Stimulated activated naive CD8-positive, alpha-beta T cell treated with anti-CD3 and anti-CD28 coated beads, Interleukin-15, amount 100 ng/mL, for 72 hours (primary cell): ENCODE measurements around the gene STOML1.
"Not testable (repeated sequence)": the region's sequence is repeated elsewhere in the genome, so short reads cannot be mapped to it uniquely, and the experiment has no call there.

Experiments used
- ATAC-seq: fragments of 150-1000 bp; cut with Tn5 transposase; 2 replicates; pipeline ENCODE4 v1.10.0; 2021; ENCODE audit warnings: mild to moderate bottlenecking, moderate library complexity
- DNase-seq, 2 donors: peaks; one replicate each; pipeline ENCODE4 v3.0.0; 2021 to 2022
- H3K27ac Mint-ChIP-seq, 2 donors: one replicate each; pipeline ENCODE4 v1.8.0; 2022; ENCODE audit warnings: mild to moderate bottlenecking in 2 of 2, mixed read lengths in 2 of 2, moderate library complexity in 2 of 2
- H3K27me3 Mint-ChIP-seq: one replicate; pipeline ENCODE4 v1.8.0; 2022; ENCODE audit warnings: mixed read lengths
- H3K4me1 Mint-ChIP-seq: one replicate; pipeline ENCODE4 v1.8.0; 2022; ENCODE audit warnings: mild to moderate bottlenecking, mixed read lengths
- H3K4me3 Mint-ChIP-seq, 2 donors: one replicate each; pipeline ENCODE4 v1.8.0; 2022; ENCODE audit warnings: mild to moderate bottlenecking in 2 of 2, mixed read lengths in 2 of 2, moderate library complexity in 1 of 2
- H3K9me3 Mint-ChIP-seq, 2 donors: one replicate each; pipeline ENCODE4 v1.8.0; 2022; ENCODE audit warnings: mixed read lengths in 2 of 2

Gene STOML1

DNA sequence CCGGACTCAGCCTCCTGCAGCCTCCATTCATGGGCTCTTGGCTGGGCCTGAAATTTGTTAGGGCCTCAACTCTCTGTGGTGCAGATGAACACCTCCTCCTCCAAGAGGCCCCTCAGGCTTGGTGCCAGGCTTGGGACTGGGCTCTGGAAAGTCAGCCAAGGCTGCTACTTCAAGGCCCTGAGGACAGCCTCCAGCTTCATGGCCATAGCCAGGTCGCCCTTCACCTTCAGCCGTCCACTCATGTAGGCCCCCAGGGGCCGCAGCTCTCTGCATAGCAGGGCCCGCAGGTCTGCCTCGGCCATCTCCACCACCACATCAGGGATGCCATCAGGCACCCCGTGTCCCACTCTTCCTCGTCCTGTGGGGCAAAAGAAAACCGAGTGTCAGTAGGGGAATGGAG lies 8.3 kb downstream of the STOML1 start:
- H3K27ac Mint-ChIP-seq, result no peak overlapping the region
- no peaks in the 10 kb centered on the region for H3K27me3 Mint-ChIP-seq
- DNase-seq, result no peak
- no peak overlapping the region for H3K4me3 Mint-ChIP-seq
- H3K4me1 Mint-ChIP-seq, result peaks cover 86% of the 10 kb centered on the region
- no peaks in the 10 kb centered on the region for H3K9me3 Mint-ChIP-seq
- ATAC-seq, result no peak

- Mint-ChIP-seq H3K4me3 (peak overlapping the region; percentile 27 to 43), H3K4me1 (peaks cover 84% of the 10 kb centered on the region), H3K27me3 (no peaks in the 10 kb centered on the region), H3K9me3 (no peaks in the 10 kb centered on the region), H3K27ac (peak overlapping the region in 1 of 2 donors; percentile 96)
- DNase-seq (no peak), ATAC-seq (no peak)
Measured at GRCh38 chr15:73983211-73983727, 8.8 kb downstream of the STOML1 start.

DNA sequence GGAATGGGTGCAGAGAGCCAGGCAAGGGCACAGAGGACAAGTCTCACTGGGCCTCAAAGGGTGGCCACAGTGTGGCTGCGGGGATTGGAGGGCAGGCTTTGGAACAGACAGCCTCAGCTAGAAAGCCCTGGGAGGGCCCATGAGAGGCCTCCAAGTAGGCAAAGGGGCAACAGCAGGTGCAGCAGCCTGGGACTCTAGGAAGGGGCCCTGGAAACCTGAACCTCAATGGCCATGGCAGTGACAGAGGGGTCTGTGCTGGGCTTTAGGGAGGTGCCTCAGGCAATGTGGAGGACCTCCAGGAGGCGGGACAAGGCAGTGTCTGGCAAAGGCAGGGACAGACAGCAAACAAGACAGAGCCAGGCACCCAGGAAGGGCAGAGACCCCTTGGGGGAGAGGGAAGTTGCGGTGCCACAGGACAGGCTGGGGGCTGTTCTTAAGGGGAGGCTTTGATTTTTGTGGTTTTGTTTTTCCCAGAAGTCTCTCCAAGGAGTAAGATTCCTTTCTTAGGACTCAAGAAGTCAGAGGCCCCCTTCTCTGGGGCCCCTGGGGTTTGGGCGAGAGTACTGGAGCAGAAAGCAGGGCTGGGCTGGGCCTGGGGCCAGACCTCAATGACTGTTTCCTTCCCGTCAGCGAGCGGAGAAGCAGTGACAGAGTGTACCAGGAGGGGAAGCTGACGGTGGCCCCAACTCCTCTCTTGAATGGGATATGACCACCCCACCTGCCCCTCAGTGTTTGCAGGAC lies 9.7 kb downstream of the STOML1 start:
- H3K27ac Mint-ChIP-seq, result peak overlapping the region; percentile 95 to 96
- no peaks in the 10 kb centered on the region for H3K9me3 Mint-ChIP-seq
- no peaks in the 10 kb centered on the region for H3K27me3 Mint-ChIP-seq
- peak overlapping the region; percentile 69 to 71 for H3K4me3 Mint-ChIP-seq
- H3K4me1 Mint-ChIP-seq, result peaks cover 75% of the 10 kb centered on the region
- peak; percentile 92 for ATAC-seq
- peak in 1 of 2 donors; percentile 57 for DNase-seq

GRCh38 chr15:73981761-73982221 lies 10.3 kb downstream of the STOML1 start:
- Mint-ChIP-seq H3K9me3 (no peaks in the 10 kb centered on the region), H3K4me3 (peak overlapping the region; percentile 69 to 71), H3K4me1 (peaks cover 72% of the 10 kb centered on the region), H3K27ac (peak overlapping the region; percentile 95 to 96), H3K27me3 (no peaks in the 10 kb centered on the region)
- ATAC-seq (peak; percentile 27), DNase-seq (no peak)

GRCh38 chr15:73979636-73980035 lies 12.5 kb downstream of the STOML1 start:
- no peak overlapping the region for H3K27ac Mint-ChIP-seq
- peaks cover 0 to 6% of the 10 kb centered on the region in 2 donors for H3K9me3 Mint-ChIP-seq
- no peak for ATAC-seq
- H3K27me3 Mint-ChIP-seq, result peaks cover 7% of the 10 kb centered on the region
- H3K4me3 Mint-ChIP-seq, result no peak overlapping the region
- DNase-seq, result no peak
- peaks cover 72% of the 10 kb centered on the region for H3K4me1 Mint-ChIP-seq

GRCh38 chr15:73978896-73979295 lies 13.2 kb downstream of the STOML1 start:
- Mint-ChIP-seq H3K9me3 (peaks cover 0 to 10% of the 10 kb centered on the region in 2 donors), H3K4me3 (no peak overlapping the region), H3K27me3 (peaks cover 7% of the 10 kb centered on the region), H3K27ac (no peak overlapping the region), H3K4me1 (peaks cover 72% of the 10 kb centered on the region)
- ATAC-seq (no peak), DNase-seq (no peak)

DNA sequence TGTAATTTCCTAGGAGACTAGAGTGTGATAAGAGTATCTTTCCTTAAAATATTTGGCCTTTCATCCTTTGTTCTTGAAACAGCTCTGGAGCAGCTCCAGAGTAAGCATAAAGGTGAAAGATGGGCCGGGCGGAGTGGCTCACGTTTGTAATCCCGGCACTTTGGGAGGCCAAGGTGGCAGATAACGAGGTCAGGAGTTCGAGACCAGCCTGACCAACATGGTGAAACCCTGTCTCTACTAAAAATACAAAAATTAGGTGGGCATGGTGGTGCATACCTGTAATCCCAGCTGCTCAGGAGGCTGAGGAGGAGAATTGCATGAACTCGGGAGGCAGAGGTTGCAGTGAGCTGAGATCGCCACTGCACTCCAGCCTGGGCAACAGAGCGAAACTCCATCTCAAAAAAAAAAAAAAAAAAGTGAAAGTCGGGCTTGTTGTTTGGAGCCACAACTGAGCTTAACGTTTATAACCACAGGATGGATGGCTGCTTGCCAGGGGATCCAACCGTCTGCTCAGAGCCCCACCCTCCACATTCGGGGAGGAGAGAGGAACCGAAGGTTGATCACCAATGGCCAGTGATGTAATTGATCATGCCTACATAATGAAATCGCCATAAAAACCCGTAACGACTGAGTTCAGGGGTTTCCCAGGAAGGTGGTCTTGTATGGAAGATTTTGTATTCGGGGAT lies 16.5 kb downstream of the STOML1 start:
- not testable (repeated sequence) for H3K27me3 Mint-ChIP-seq
- ATAC-seq (peak; percentile 71), DNase-seq (peak in 1 of 2 donors; percentile 68)
- Mint-ChIP-seq H3K4me1 (peaks cover 51% of the 10 kb centered on the region), H3K27ac (peak overlapping the region; percentile 27 to 46), H3K4me3 (peak overlapping the region; percentile 59), H3K9me3 (peaks cover 0 to 10% of the 10 kb centered on the region in 2 donors)

DNA sequence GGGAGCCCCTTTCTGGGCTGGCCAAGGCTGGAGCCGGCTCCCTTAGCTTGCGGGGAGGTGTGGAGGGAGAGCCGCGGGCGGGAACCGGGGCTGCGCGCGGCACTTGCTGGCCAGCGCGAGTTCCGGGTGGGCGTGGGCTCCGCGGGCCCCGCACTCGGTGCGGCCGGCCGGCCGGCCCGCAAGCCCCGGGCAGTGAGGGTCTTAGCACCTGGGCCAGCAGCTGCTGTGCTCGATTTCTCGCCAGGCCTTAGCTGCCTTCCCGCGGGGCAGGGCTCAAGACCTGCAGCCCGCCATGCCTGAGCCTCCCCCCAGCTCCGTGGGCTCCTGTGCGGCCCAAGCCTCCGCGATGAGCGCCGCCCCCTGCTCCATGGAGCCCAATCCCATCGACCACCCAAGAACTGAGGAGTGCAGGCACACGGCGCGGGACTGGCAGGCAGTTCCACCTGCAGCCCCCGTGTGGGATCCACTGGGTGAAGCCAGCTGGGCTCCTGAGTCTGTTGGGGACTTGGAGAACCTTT lies 18.4 kb downstream of the STOML1 start:
- Mint-ChIP-seq H3K9me3 (peaks cover 0 to 10% of the 10 kb centered on the region in 2 donors), H3K4me1 (peaks cover 41% of the 10 kb centered on the region), H3K4me3 (peak overlapping the region in 1 of 2 donors; percentile 70)
- not testable (repeated sequence) for ATAC-seq, H3K27me3 Mint-ChIP-seq, H3K27ac Mint-ChIP-seq, DNase-seq

DNA sequence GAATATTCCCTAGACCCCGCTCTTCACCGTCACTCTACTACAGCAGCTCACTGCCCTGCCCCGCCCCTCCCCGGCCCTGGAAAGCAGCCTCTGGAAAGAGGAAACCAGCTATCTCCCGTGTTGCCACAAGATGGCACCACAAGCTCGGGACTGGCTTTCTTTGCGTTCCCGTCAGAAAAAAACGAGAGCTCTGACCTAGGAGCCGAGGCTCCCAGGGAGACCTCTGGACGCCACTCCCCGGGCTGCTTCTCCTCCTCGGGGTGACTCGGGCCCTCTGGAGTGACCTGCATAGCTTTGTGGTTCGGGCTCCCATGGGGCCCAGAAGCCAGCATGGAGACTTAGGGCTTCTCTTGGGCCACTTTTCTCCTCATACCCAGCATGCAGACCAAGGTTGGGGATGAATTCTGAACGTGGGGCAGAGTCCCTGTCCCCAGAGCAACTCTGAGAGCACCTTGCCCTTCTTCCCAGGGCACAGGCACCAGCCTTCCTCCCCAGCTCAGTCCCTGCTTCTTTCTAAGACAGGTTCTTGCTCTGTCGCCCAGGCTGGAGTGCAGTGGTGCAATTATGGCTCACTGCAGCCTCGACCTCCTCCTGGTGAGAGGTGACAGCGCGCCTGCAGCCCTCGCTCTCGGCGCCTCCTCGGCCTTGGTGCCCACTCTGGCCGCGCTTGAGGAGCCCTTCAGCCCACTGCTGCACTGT lies 19.0 kb downstream of the STOML1 start:
- ATAC-seq (peak; percentile 86), DNase-seq (peak; percentile 82 to 84)
- peak overlapping the region; percentile 45 to 70 for H3K4me3 Mint-ChIP-seq
- H3K4me1 Mint-ChIP-seq, result peaks cover 39% of the 10 kb centered on the region
- peaks cover 7% of the 10 kb centered on the region for H3K27me3 Mint-ChIP-seq
- no peak overlapping the region for H3K27ac Mint-ChIP-seq
- H3K9me3 Mint-ChIP-seq, result peaks cover 0 to 10% of the 10 kb centered on the region in 2 donors

GRCh38 chr15:73969151-73969759 lies 22.8 kb downstream of the STOML1 start:
- no peak overlapping the region for H3K4me3 Mint-ChIP-seq
- H3K27ac Mint-ChIP-seq, result no peak overlapping the region
- H3K27me3 Mint-ChIP-seq, result no peaks in the 10 kb centered on the region
- peaks cover 0 to under 1% of the 10 kb centered on the region in 2 donors for H3K9me3 Mint-ChIP-seq
- DNase-seq (no peak), ATAC-seq (no peak)
- H3K4me1 Mint-ChIP-seq, result peaks cover 39% of the 10 kb centered on the region

DNA sequence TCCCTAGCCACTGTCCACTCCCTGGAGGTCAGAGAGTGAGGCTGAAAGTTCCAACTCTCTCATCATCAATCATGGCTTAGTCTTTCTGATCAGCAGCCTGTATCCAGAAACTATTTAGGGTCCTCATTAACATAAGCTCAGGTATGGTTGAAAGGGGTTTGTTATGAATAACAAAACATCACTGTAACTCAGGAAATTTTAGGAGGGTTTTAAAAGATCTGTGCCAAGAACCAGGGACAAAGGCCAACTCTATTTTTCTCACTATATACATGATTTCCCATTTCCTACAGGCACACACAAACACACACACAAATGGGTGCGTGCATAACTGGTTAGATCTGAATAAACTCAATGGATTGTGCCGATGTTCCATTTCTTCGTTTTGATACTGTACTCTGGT lies 23.6 kb downstream of the STOML1 start:
- no peak overlapping the region for H3K27ac Mint-ChIP-seq
- H3K4me3 Mint-ChIP-seq, result no peak overlapping the region

GRCh38 chr15:73965758-73966113 lies 26.4 kb downstream of the STOML1 start:
- Mint-ChIP-seq H3K4me3 (peak overlapping the region; percentile 85 to 86), H3K4me1 (peaks cover 25% of the 10 kb centered on the region), H3K27me3 (no peaks in the 10 kb centered on the region), H3K27ac (peak overlapping the region; percentile 85 to 89), H3K9me3 (no peaks in the 10 kb centered on the region)
- ATAC-seq (peak; percentile 73), DNase-seq (no peak)

More for the DNA sequence above, 23.6 kb downstream of the STOML1 start:
- Mint-ChIP-seq H3K27me3 (no peaks in the 10 kb centered on the region), H3K9me3 (no peaks in the 10 kb centered on the region), H3K4me1 (peaks cover 35% of the 10 kb centered on the region)
- ATAC-seq, result no peak
- DNase-seq, result no peak

DNA sequence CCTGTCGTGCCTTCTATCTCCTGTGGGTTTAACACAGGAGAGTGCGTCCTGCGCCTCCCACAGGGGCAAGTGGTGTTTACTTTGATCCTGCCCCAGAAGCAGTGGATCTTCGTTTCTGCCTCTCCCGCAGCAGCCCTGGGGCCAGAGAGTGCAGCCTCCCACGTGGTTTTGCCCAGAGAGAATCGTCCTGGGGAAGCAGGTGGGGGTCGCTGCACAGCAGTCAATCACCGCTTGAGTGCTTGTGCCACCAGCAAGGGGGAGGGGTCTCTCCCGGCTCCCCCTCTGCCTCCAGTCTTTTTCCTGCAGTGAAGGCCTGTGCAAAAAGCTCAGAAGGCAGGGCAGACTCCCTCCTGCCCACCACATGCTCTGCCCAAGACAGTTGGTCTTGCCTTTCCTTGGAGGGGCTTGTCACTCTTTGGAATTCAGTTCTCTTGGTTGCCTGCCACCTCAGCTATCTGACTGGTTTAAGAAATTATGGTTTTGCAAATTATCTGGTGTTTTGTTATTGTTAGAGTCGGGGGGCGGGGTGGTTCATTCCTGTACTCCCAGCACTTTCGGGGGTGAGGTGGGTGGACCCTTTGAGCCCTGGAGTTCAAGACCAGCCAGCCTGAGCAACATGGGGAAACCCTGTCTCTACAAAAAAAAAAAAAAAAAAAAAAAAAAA lies 26.9 kb downstream of the STOML1 start:
- peaks cover 25% of the 10 kb centered on the region for H3K4me1 Mint-ChIP-seq
- no peaks in the 10 kb centered on the region for H3K9me3 Mint-ChIP-seq
- no peaks in the 10 kb centered on the region for H3K27me3 Mint-ChIP-seq
- ATAC-seq, result peak; percentile 70
- peak overlapping the region; percentile 85 to 86 for H3K4me3 Mint-ChIP-seq
- peak; percentile 42 to 55 for DNase-seq
- H3K27ac Mint-ChIP-seq, result peak overlapping the region; percentile 88 to 89

DNA sequence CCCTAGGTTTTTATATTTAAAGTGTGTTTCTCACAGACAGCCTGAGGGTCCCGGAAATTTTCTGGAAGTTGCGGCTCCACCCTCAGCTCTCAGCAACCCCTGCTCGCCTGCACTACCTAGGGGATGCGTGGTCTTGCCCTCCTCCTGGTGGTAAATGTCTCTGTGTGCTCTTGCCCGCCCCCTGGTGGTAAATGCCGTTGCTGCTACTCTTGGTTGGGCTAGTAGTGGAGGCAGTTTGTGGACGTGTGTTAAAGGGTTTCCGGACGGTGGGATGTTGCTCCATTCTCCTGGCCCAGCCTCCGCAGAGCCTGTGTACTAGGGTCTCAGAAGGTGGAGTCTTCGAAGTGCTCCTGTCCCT lies 27.4 kb downstream of the STOML1 start:
- peak; percentile 86 to 87 for DNase-seq
- Mint-ChIP-seq H3K4me3 (peak overlapping the region; percentile 85 to 86), H3K9me3 (no peaks in the 10 kb centered on the region), H3K4me1 (peaks cover 28% of the 10 kb centered on the region), H3K27me3 (no peaks in the 10 kb centered on the region), H3K27ac (peak overlapping the region; percentile 88 to 89)
- peak; percentile 92 for ATAC-seq
